ENCODE results near the gene GCG. TPM values are rescaled to one million over a fixed set of nuclear protein-coding genes. Genes with fewer than 3 reads are reported as not detected.

Gene GCG
- total RNA-seq, 4 donors from 2014 or later, result not detected

DNA sequence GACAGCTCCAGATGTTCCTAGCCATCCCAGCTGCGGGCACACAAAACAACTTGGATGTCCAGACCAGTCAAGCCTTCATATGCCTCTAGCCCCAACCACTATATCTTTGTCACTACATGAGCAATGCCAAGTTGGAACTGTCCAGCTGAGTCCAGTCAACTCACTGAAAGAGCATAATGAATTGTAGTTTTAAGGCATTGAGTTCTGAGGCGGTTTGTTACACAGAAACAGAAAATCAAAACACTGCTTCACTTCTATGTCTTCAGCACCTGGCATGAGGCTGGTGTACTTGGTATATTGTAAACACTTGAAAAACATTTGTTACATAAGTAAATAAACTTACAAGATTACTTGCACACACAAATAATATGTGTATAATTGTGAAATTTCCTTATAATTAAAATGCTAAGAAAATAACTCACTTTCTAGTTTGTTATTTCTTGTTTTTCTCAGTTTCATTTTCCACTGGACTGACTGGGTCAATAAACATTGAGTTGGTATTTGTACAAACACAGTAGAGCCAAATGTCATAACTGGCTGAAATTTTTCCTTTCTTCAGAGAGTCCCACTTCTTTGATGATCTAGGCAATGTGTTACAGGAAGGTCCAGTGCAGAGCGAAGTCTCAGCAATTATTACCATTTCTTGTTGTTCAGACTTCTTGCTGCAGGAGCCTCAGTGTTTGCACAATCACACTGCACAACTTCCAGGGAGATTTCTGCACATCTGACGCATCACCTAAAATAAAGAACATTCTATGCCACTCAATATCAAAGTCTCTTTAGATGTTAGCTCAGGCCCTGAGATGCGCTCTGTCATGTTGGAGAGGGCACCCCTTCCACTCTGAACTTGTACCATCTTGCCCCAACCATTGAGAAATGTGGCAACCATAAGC is 39.8 kb downstream of the GCG start:
- 68 to 78% methylated on average over 5 of the region's 5 CpGs for WGBS, 2 donors

GRCh38 chr2:162107361-162107901 is 44.6 kb downstream of the GCG start:
- H3K4me3 ChIP-seq (ENCODE audit: low read depth, poor library complexity, severe bottlenecking), result no peak overlapping the region
- TF ChIP-seq POLR2A (IDR thresholded peaks at IDR 0.05), result no peak
- TF ChIP-seq, protein P1, sequence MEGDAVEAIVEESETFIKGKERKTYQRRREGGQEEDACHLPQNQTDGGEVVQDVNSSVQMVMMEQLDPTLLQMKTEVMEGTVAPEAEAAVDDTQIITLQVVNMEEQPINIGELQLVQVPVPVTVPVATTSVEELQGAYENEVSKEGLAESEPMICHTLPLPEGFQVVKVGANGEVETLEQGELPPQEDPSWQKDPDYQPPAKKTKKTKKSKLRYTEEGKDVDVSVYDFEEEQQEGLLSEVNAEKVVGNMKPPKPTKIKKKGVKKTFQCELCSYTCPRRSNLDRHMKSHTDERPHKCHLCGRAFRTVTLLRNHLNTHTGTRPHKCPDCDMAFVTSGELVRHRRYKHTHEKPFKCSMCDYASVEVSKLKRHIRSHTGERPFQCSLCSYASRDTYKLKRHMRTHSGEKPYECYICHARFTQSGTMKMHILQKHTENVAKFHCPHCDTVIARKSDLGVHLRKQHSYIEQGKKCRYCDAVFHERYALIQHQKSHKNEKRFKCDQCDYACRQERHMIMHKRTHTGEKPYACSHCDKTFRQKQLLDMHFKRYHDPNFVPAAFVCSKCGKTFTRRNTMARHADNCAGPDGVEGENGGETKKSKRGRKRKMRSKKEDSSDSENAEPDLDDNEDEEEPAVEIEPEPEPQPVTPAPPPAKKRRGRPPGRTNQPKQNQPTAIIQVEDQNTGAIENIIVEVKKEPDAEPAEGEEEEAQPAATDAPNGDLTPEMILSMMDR (IDR thresholded peaks at IDR 0.05), result no peak
- DNase-seq (ENCODE audit: low spot score in 2 of 2), result no peak
- WGBS, 2 donors, result 92 to 95% methylated on average over 4 of the region's 4 CpGs
- intact Hi-C loops (cut with DNase I; ENCODE audit: low total_unique reads), result no loop called here

More for the DNA sequence above, 39.8 kb downstream of the GCG start:
- no peak for DNase-seq (ENCODE audit: low spot score in 2 of 2)
- H3K4me3 ChIP-seq (ENCODE audit: low read depth, poor library complexity, severe bottlenecking), result no peak overlapping the region
- intact Hi-C loops (cut with DNase I; ENCODE audit: low total_unique reads), result no loop called here
- TF ChIP-seq, protein P1 (IDR thresholded peaks at IDR 0.05), result no peak
- TF ChIP-seq POLR2A (IDR thresholded peaks at IDR 0.05), result no peak

DNA sequence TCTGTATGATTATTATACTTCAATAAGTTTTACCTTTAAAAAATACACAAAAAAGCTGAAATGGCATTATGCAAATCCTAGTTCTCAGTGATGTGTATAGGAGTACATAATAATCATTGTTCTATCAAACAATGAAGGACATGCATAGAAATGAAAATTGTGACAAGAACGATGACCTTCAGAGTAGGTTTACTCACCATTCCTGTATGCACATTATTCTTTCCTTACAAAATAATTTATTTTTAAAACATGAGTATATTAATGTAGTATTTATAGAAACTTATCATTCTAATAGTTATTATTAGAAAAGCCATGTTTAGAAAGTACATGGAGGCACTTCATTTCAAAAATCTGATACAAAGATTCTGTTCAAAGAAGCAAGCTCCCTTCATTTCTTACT is 45.3 kb downstream of the GCG start:
- intact Hi-C loops (cut with DNase I; ENCODE audit: low total_unique reads), result no loop called here
- WGBS, 2 donors, result 90 to 92% methylated on average over 1 of the region's 1 CpG
- TF ChIP-seq POLR2A (IDR thresholded peaks at IDR 0.05), result no peak
- TF ChIP-seq, protein P1 (IDR thresholded peaks at IDR 0.05), result no peak
- no peak for DNase-seq (ENCODE audit: low spot score in 2 of 2)
- no peak overlapping the region for H3K4me3 ChIP-seq (ENCODE audit: low read depth, poor library complexity, severe bottlenecking)

- 59% methylated on average over 3 of the region's 3 CpGs for WGBS, 2 donors
- no peak overlapping the region for H3K4me3 ChIP-seq (ENCODE audit: low read depth, poor library complexity, severe bottlenecking)
- TF ChIP-seq, protein P1 (IDR thresholded peaks at IDR 0.05), result no peak
- TF ChIP-seq POLR2A (IDR thresholded peaks at IDR 0.05), result no peak
- no peak for DNase-seq (ENCODE audit: low spot score in 2 of 2)
- intact Hi-C loops (cut with DNase I; ENCODE audit: low total_unique reads), result no loop called here
Observed at GRCh38 chr2:162106146-162106551, 45.9 kb downstream of the GCG start.

DNA sequence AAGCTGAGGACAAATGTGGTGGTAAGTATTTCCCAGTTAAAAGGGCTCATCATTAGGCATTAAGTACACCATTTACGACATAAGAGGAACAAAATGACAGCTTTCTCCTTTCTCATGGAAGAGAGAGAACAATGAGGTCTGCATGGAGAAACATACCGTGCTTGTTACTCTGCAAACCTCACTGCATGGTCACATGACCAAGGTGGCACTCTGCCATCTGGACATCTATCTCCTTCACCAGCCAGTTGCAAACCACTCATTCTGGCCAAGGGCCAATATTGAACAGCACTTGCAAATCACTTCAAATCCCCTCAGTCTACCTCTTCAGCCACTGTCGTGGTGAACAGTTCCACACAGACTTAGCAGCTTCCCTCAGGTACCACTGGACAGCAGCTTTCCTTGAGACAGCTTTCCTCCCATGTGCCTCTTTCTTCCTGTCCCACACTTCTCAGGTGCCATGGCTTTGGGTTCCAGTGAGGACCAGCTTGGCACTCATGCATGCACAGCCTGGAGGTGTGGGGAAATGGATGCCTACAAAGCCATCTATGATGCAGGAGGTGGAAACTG is 48.5 kb downstream of the GCG start:
- DNase-seq (ENCODE audit: low spot score in 2 of 2), result no peak
- no peak overlapping the region for H3K4me3 ChIP-seq (ENCODE audit: low read depth, poor library complexity, severe bottlenecking)
- 81 to 85% methylated on average over 3 of the region's 3 CpGs for WGBS, 2 donors
- intact Hi-C loops (cut with DNase I; ENCODE audit: low total_unique reads), result no loop called here
- TF ChIP-seq, protein P1 (IDR thresholded peaks at IDR 0.05), result no peak
- TF ChIP-seq POLR2A (IDR thresholded peaks at IDR 0.05), result no peak

Data from lower leg skin (tissue), 4 donors.